Measurements from ENCODE around the gene TMCC1.

TMCC1 gene

GRCh38 chr3:129625072-129625874 is 268.2 kb downstream of the TMCC1 start:
- ChIA-PET CTCF (interaction anchor here (2.5 kb wide), 1 partner anchor 23 kb away, joined by 11 read pairs; no protein-coding TSS in a partner anchor), POLR2A (no interaction called here)
- no peak for DNase-seq (ENCODE audit: extremely low spot score)
- TF ChIP-seq CTCF (IDR thresholded peaks at IDR 0.05; ENCODE audit: control extremely low read depth, extremely low read depth, low read depth, missing control alignments) = no peak

DNA sequence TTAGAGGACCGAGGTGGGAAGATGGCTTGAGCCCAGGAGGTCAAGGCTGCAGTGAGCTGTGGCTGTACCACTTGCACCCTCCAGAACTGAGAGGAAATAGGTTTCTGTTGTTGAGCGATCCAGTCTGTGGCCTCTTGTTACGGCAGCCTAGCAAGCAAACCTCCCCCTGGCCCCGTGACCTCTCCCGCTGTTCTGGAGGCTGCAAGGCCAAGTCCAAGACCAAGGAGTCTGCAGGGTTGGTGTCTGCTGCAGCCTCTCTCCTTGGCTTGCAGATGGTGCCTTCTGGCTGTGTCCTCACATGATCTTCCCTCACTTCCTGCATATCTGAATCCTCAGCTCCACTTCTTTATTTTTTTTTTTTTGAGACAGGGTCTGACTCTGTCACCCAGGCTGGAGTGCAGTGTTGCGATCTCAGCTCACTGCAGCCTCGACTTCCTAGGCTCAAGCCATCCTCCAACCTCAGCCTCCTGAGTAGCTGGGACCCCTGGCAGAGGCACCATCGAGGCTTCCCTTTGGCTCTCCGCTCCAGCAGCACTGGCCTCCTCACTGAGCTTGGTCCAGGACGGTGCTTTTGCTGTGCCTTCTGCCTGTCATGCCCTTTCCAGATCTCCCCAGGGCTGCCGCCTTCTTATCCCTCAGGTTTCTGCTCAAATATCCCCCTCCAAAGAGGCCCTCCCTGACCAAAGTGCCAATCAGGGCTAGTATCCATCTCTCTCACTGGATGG is 269.0 kb downstream of the TMCC1 start:
- no peak for TF ChIP-seq CTCF (IDR thresholded peaks at IDR 0.05; ENCODE audit: control extremely low read depth, extremely low read depth, low read depth, missing control alignments)
- ChIA-PET CTCF (no interaction called here), POLR2A (no interaction called here)
- no peak for DNase-seq (ENCODE audit: extremely low spot score)

DNA sequence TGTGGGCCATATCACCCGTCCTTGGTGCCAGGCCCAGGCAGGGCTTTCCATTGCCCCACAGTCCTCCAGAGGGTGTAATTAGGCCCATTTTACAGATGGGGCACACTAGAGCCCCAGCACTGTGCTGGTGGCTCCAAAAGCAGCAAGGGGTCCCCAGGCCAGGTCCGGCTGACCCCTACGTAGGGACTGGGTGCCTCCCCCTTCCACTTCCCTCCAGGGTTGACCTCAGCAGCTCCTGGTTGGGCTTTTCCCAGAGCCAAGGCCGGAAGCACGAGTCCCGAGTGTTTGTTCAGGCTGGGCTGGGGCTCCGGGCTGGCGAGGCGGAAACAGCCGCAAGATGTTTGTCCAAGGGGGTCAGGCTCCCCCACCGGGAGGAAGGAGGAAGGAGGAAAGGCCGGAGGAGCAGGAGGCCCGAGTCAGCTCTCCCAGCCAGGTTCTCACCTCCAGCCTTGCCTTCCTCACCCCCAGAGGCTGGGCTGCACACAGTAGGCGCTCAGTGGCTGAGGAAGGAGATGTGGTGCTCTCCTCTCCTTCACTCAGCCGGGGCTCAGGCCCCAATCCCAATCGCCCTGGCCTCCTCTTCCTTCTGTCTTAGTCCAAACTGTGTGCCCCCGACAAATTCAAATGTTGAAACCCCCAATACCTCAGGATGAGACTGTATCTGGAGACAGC is 269.9 kb downstream of the TMCC1 start:
- no peak for DNase-seq (ENCODE audit: extremely low spot score)
- ChIA-PET POLR2A (no interaction called here), CTCF (no interaction called here)
- no peak for TF ChIP-seq CTCF (IDR thresholded peaks at IDR 0.05; ENCODE audit: control extremely low read depth, extremely low read depth, low read depth, missing control alignments)

DNA sequence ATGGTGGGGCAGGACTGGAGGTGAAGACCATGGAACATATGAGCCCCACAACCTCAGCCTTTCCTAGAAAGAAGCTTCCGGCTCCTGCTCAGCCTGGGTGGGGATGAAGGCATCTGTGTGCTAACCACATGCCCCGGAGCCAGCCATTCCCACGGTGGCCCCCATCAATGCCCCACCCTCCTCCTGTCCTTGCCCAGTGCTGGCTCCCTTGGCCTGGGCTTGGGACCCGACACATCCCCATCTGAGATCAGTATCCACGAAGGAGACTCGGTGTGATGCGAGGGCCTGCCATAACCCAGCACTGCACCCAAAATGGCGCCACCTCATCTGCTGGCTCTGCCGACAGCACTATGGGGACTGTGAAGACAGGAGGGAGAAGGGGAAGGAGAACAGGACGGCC is 270.6 kb downstream of the TMCC1 start:
- ChIA-PET CTCF (no interaction called here), POLR2A (no interaction called here)
- DNase-seq (ENCODE audit: extremely low spot score) = no peak
- TF ChIP-seq CTCF (IDR thresholded peaks at IDR 0.05; ENCODE audit: control extremely low read depth, extremely low read depth, low read depth, missing control alignments) = no peak

GRCh38 chr3:129622226-129622874 is 271.2 kb downstream of the TMCC1 start:
- DNase-seq (ENCODE audit: extremely low spot score) = no peak
- no peak for TF ChIP-seq CTCF (IDR thresholded peaks at IDR 0.05; ENCODE audit: control extremely low read depth, extremely low read depth, low read depth, missing control alignments)
- POLR2A ChIA-PET = no interaction called here
- CTCF ChIA-PET = no interaction called here

DNA sequence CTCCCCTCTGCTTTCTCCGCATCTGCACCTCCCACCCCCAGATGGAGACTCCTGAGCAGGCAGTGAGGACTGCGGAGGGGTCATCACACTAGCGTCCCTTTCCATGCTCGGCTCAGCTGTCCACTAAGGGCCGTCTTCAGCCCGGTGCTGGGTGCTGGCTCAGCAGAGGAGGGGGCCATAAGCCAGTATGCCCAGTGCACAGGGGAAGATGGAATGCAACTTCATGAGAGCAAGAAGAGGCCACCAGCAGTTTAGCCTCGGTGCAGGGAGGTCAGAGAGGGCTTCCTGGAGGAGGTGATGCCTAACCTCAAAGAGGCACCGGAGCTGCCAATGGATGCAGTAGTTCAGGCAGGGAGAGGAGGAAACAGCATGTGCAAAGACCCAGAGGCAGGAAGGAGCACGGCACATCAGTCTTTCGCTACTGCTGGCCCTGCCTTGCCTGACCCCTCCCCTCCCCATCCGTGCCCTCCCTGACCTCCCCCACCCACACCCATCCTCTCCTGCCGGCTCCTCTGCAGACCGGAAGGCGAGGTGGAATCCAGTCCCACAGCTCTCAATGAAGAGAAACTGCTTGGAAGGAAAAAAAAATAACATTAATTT is 271.8 kb downstream of the TMCC1 start:
- no peak for DNase-seq (ENCODE audit: extremely low spot score)
- CTCF ChIA-PET = no interaction called here
- POLR2A ChIA-PET = no interaction called here
- no peak for TF ChIP-seq CTCF (IDR thresholded peaks at IDR 0.05; ENCODE audit: control extremely low read depth, extremely low read depth, low read depth, missing control alignments)
